HepG2 (cell line): Measurements from ENCODE around the gene NSMCE1. TPM values are rescaled to one million over a fixed set of nuclear protein-coding genes. Genes with fewer than 3 reads are reported as not detected.
A peak's percentile ranks its signal among the peaks of the same experiment; 100 is the strongest.

Experiments
- CHCHD3 ChIP-seq: sonication (generic); formaldehyde crosslinking; IDR thresholded peaks from 2 replicates; pipeline ENCODE4 v1.8.0; 2022; ENCODE audit warnings: mild to moderate bottlenecking, missing genetic modification reagents, moderate library complexity
- EP300 ChIP-seq, 3 experiments: sonication (generic) in 1 of 3; formaldehyde crosslinking in 1 of 3; IDR thresholded peaks; 2 replicates each; pipeline versions ENCODE4 v1.5.1 to v1.6.1; 2011 to 2020; ENCODE audit warnings: low read depth in 2 of 3, low read length in 2 of 3, borderline replicate concordance in 1 of 3, improper control_type of control experiment in 1 of 3, mild to moderate bottlenecking in 1 of 3, missing genetic modification reagents in 1 of 3, moderate library complexity in 1 of 3
- HNRNPH1 ChIP-seq: fragments of 200-400 bp; formaldehyde crosslinking; optimal IDR thresholded peaks from 2 replicates; pipeline ENCODE3; 2017; ENCODE audit warnings: mild to moderate bottlenecking, low read depth, low read length
- MEF2D ChIP-seq: sonication (generic); formaldehyde crosslinking; IDR thresholded peaks from 2 replicates; pipeline ENCODE4 v1.5.1; 2020; ENCODE audit warnings: mild to moderate bottlenecking, missing genetic modification reagents
- MTF1 ChIP-seq: sonication (generic); formaldehyde crosslinking; IDR thresholded peaks from 2 replicates; pipeline ENCODE4 v1.5.0; 2020; ENCODE audit warnings: missing genetic modification reagents
- PHF20 ChIP-seq: sonication (generic); formaldehyde crosslinking; IDR thresholded peaks from 2 replicates; pipeline ENCODE4 v1.5.0; 2020; ENCODE audit warnings: mild to moderate bottlenecking, missing genetic modification reagents
- RBM22 ChIP-seq: fragments of 200-400 bp; formaldehyde crosslinking; optimal IDR thresholded peaks from 2 replicates; pipeline ENCODE3; 2017; ENCODE audit warnings: mild to moderate bottlenecking, low read length, moderate library complexity
- SNRNP70 ChIP-seq: fragments of 200-400 bp; formaldehyde crosslinking; IDR thresholded peaks from 2 replicates; pipeline ENCODE4 v1.6.1; 2017; ENCODE audit warnings: mild to moderate bottlenecking, low read depth, low read length, moderate library complexity
- ZBTB3 ChIP-seq: sonication (generic); formaldehyde crosslinking; IDR thresholded peaks from 2 replicates; pipeline ENCODE4 v1.4.0; 2020; ENCODE audit warnings: low read depth, mild to moderate bottlenecking, moderate library complexity, missing genetic modification reagents, borderline replicate concordance
- ZBTB7A ChIP-seq: sonication (generic); formaldehyde crosslinking; IDR thresholded peaks from 2 replicates; pipeline ENCODE4 v1.8.0; 2022; ENCODE audit warnings: mild to moderate bottlenecking, missing genetic modification reagents
- ZNF451 ChIP-seq: sonication (generic); formaldehyde crosslinking; IDR thresholded peaks from 2 replicates; pipeline ENCODE4 v1.5.0; 2020; ENCODE audit warnings: mild to moderate bottlenecking, missing genetic modification reagents
- ZNF563 ChIP-seq: sonication (generic); formaldehyde crosslinking; IDR thresholded peaks from 2 replicates; pipeline ENCODE4 v1.8.0; 2022; ENCODE audit warnings: mild to moderate bottlenecking, moderate library complexity, missing genetic modification reagents
- ZNF609 ChIP-seq: sonication (generic); formaldehyde crosslinking; IDR thresholded peaks from 2 replicates; pipeline ENCODE4 v1.4.0; 2020; ENCODE audit warnings: mild to moderate bottlenecking, missing genetic modification reagents, borderline replicate concordance
- ZNF670 ChIP-seq: sonication (generic); formaldehyde crosslinking; IDR thresholded peaks from 2 replicates; pipeline ENCODE4 v1.8.0; 2022; ENCODE audit warnings: mild to moderate bottlenecking, missing genetic modification reagents, borderline replicate concordance
- ZNF768 ChIP-seq: sonication (generic); formaldehyde crosslinking; IDR thresholded peaks from 2 replicates; pipeline ENCODE4 v1.4.0; 2020; ENCODE audit warnings: missing genetic modification reagents
- polyA plus RNA-seq, 8 experiments: library from polyadenylated mRNA; depleted of rRNA in 3 of 8; stranded (reverse) in 7 of 8; unstranded in 1 of 8; fragments of >200 nt; fragmentation: Illumina TruSeq in 4 of 8; extraction: Trizol in 4 of 8; gene quantifications; 2 replicates each; pipeline versions ENCODE4 v1.2.1 to v1.2.3, GENCODE V29; 2011 to 2016; ENCODE audit warnings: low read depth in 4 of 8, missing spikeins in 1 of 8, mixed read lengths in 1 of 8; ENCODE audit not compliant: insufficient read depth in 1 of 8
- total RNA-seq, 5 experiments: library from RNA; depleted of rRNA; stranded (reverse); fragments of >200 nt; fragmentation: Illumina TruSeq; extraction: Trizol; gene quantifications; 2 replicates each; pipeline ENCODE4 v1.2.3, GENCODE V29; 2016; ENCODE audit warnings: low read depth in 1 of 5
- TF ChIP-seq, protein P1 (sequence below): sonication (generic); formaldehyde crosslinking; IDR thresholded peaks from 2 replicates; pipeline ENCODE4 v1.4.0; 2020; ENCODE audit warnings: missing genetic modification reagents
- TF ChIP-seq, protein P2 (sequence below): sonication (generic); formaldehyde crosslinking; IDR thresholded peaks from 2 replicates; pipeline ENCODE4 v1.4.0; 2020; ENCODE audit warnings: missing genetic modification reagents
- TF ChIP-seq, protein P3 (sequence below): sonication (generic); formaldehyde crosslinking; IDR thresholded peaks from 2 replicates; pipeline ENCODE4 v1.4.0; 2020; ENCODE audit warnings: missing genetic modification reagents

NSMCE1 gene
- total and polyA plus RNA-seq, 2 of the 13 experiments (the other 11 are each of a cell fraction or from before 2014, with no cell fraction given) = 42.7 to 52.9 TPM

- peak; percentile 68; the same call in 1 of the 2 replicates for TF ChIP-seq ZNF609
- no peak for TF ChIP-seq SNRNP70
- no peak for TF ChIP-seq HNRNPH1
- peak; percentile 22 for TF ChIP-seq PHF20 (CRISPR knock-in tag)
- TF ChIP-seq ZBTB3 (CRISPR knock-in tag) = no peak; the same call in 1 of the 2 replicates
- TF ChIP-seq ZBTB7A = 0 out of 2 replicates have a peak, but pooled peaks have one; percentile 22
- no peak for TF ChIP-seq MTF1
- no peak for TF ChIP-seq RBM22
- peak; percentile 90; the same call in 1 of the 2 replicates for TF ChIP-seq ZNF670 (CRISPR knock-in tag)
- peak; percentile 71 for TF ChIP-seq ZNF451 (CRISPR knock-in tag)
- TF ChIP-seq, protein P1, sequence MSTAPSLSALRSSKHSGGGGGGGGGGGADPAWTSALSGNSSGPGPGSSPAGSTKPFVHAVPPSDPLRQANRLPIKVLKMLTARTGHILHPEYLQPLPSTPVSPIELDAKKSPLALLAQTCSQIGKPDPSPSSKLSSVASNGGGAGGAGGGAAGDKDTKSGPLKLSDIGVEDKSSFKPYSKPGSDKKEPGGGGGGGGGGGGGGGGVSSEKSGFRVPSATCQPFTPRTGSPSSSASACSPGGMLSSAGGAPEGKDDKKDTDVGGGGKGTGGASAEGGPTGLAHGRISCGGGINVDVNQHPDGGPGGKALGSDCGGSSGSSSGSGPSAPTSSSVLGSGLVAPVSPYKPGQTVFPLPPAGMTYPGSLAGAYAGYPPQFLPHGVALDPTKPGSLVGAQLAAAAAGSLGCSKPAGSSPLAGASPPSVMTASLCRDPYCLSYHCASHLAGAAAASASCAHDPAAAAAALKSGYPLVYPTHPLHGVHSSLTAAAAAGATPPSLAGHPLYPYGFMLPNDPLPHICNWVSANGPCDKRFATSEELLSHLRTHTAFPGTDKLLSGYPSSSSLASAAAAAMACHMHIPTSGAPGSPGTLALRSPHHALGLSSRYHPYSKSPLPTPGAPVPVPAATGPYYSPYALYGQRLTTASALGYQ = peak; percentile 22; the same call in 1 of the 2 replicates
- TF ChIP-seq CHCHD3 (CRISPR knock-in tag) = no peak; the same call in 1 of the 2 replicates
- peak; percentile 93 for TF ChIP-seq MEF2D
- TF ChIP-seq EP300 (IDR thresholded peaks at IDR 0.05; ENCODE audit: low read depth in 2 of 2, low read length in 2 of 2) = no peak
- peak; percentile 76 for TF ChIP-seq EP300 (CRISPR knock-in tag; IDR thresholded peaks at IDR 0.05; ENCODE audit: borderline replicate concordance)
- TF ChIP-seq, protein P2, sequence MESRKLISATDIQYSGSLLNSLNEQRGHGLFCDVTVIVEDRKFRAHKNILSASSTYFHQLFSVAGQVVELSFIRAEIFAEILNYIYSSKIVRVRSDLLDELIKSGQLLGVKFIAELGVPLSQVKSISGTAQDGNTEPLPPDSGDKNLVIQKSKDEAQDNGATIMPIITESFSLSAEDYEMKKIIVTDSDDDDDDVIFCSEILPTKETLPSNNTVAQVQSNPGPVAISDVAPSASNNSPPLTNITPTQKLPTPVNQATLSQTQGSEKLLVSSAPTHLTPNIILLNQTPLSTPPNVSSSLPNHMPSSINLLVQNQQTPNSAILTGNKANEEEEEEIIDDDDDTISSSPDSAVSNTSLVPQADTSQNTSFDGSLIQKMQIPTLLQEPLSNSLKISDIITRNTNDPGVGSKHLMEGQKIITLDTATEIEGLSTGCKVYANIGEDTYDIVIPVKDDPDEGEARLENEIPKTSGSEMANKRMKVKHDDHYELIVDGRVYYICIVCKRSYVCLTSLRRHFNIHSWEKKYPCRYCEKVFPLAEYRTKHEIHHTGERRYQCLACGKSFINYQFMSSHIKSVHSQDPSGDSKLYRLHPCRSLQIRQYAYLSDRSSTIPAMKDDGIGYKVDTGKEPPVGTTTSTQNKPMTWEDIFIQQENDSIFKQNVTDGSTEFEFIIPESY (CRISPR knock-in tag) = peak; percentile 67; the same call in 1 of the 2 replicates
- peak; percentile 51 for TF ChIP-seq ZNF768 (CRISPR knock-in tag)
- TF ChIP-seq, protein P3, sequence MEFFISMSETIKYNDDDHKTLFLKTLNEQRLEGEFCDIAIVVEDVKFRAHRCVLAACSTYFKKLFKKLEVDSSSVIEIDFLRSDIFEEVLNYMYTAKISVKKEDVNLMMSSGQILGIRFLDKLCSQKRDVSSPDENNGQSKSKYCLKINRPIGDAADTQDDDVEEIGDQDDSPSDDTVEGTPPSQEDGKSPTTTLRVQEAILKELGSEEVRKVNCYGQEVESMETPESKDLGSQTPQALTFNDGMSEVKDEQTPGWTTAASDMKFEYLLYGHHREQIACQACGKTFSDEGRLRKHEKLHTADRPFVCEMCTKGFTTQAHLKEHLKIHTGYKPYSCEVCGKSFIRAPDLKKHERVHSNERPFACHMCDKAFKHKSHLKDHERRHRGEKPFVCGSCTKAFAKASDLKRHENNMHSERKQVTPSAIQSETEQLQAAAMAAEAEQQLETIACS (CRISPR knock-in tag) = 0 out of 2 replicates have a peak, but pooled peaks have one; percentile 35
- peak; percentile 89 for TF ChIP-seq ZNF563 (CRISPR knock-in tag)
These were observed 64.9 kb downstream of the NSMCE1 start, which contains the start of gene KDM8 (continued) for GRCh38 chr16:27203507-27204311.
